ENCODE results near the gene ARHGEF17. TPM values are rescaled to one million over a fixed set of nuclear protein-coding genes. Genes with fewer than 3 reads are reported as not detected.

The ARHGEF17 gene
- total and polyA plus RNA-seq, 2 of the 13 experiments (the other 11 are each of a cell fraction or from before 2014, with no cell fraction given), result 10.7 to 28.8 TPM

DNA sequence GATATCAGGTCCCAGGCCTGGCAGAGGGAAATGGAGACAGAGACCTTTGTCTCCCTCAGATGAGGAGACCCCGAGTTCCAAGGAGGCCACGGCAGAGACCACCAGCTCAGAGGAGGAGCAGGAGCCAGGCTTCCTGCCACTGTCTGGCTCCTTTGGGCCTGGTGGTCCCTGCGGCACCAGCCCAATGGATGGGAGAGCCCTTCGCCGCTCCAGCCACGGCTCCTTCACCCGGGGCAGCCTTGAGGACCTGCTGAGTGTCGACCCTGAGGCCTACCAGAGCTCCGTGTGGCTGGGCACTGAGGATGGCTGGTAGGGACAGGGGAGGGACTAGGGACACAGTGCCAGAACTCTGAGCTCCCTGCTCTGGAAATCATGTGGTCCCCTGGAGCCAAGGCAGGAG, 55.1 kb downstream of the ARHGEF17 start:
- no peak overlapping the region for H2AFZ ChIP-seq (ENCODE audit: low read length)
- peaks cover 28 to 49% of the 10 kb centered on the region in 2 experiments; a peak in 4 of 5 replicates for H3K36me3 ChIP-seq (replicated peaks in 1 of 2; ENCODE audit: control insufficient read depth in 1 of 2, insufficient read depth in 2 of 2, low read length in 2 of 2)
- no peak for DNase-seq (ENCODE audit: low spot score)
- H3K4me2 ChIP-seq (ENCODE audit: low read depth, low read length), result no peak overlapping the region
- H3K4me3 ChIP-seq (replicated peaks in 1 of 3; ENCODE audit: insufficient read depth in 1 of 3, low read depth in 2 of 3, low read length in 3 of 3), result no peak overlapping the region
- no peaks in the 10 kb centered on the region for H3K79me2 ChIP-seq (ENCODE audit: insufficient read depth, low read length)
- H3K9ac ChIP-seq (ENCODE audit: insufficient read depth, low read depth, low read length), result no peak overlapping the region
- BruUV-seq (replicated peaks), result no TSS peak
- no peaks in the 10 kb centered on the region for H4K20me1 ChIP-seq (ENCODE audit: insufficient read depth, low read length)
- TF ChIP-seq ZFP36L2 (CRISPR knock-in tag; IDR thresholded peaks at IDR 0.05) (no peak), ZNF883 (CRISPR knock-in tag; IDR thresholded peaks at IDR 0.05; ENCODE audit: not compliant biosample characterization) (no peak), ZNF557 (CRISPR knock-in tag; IDR thresholded peaks at IDR 0.05) (no peak), JUND (CRISPR knock-in tag; IDR thresholded peaks at IDR 0.05) (no peak), ZNF546 (CRISPR knock-in tag; conservative IDR thresholded peaks at IDR 0.05) (no peak), POLR2G (IDR thresholded peaks at IDR 0.05; ENCODE audit: low read depth, low read length) (no peak), ATRX (CRISPR knock-in tag; IDR thresholded peaks at IDR 0.05; ENCODE audit: borderline replicate concordance) (no peak), HOXA7 (CRISPR knock-in tag; IDR thresholded peaks at IDR 0.05) (no peak), NR3C1 (CRISPR knock-in tag; IDR thresholded peaks at IDR 0.05) (no peak), GATA4 (IDR thresholded peaks at IDR 0.05; ENCODE audit: borderline replicate concordance, low read depth) (no peak)
- TF ChIP-seq, protein P1, sequence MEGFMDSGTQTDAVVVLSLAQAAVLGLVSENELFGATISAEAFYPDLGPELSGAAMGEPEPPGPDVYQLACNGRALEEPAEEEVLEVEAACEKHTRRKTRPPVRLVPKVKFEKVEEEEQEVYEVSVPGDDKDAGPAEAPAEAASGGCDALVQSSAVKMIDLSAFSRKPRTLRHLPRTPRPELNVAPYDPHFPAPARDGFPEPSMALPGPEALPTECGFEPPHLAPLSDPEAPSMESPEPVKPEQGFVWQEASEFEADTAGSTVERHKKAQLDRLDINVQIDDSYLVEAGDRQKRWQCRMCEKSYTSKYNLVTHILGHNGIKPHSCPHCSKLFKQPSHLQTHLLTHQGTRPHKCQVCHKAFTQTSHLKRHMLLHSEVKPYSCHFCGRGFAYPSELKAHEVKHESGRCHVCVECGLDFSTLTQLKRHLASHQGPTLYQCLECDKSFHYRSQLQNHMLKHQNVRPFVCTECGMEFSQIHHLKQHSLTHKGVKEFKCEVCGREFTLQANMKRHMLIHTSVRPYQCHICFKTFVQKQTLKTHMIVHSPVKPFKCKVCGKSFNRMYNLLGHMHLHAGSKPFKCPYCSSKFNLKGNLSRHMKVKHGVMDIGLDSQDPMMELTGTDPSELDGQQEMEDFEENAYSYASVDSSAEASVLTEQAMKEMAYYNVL (CRISPR knock-in tag; IDR thresholded peaks at IDR 0.05; ENCODE audit: borderline replicate concordance), result no peak
- TF ChIP-seq, protein P2, sequence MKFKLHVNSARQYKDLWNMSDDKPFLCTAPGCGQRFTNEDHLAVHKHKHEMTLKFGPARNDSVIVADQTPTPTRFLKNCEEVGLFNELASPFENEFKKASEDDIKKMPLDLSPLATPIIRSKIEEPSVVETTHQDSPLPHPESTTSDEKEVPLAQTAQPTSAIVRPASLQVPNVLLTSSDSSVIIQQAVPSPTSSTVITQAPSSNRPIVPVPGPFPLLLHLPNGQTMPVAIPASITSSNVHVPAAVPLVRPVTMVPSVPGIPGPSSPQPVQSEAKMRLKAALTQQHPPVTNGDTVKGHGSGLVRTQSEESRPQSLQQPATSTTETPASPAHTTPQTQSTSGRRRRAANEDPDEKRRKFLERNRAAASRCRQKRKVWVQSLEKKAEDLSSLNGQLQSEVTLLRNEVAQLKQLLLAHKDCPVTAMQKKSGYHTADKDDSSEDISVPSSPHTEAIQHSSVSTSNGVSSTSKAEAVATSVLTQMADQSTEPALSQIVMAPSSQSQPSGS (CRISPR knock-in tag; IDR thresholded peaks at IDR 0.05), result no peak
- TF ChIP-seq, protein P3, sequence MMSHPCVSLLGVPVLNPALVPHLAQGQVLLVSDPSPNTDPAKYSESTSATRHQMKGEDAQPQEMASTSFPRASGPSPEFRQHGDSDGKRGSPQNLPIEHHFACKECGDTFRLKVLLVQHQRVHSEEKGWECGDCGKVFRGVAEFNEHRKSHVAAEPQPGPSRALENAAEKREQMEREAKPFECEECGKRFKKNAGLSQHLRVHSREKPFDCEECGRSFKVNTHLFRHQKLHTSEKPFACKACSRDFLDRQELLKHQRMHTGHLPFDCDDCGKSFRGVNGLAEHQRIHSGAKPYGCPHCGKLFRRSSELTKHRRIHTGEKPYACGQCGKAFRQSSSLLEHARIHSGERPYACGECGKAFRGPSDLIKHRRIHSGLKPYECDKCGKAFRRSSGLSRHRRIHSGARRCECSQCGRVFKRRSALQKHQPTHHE (CRISPR knock-in tag; IDR thresholded peaks at IDR 0.05; ENCODE audit: borderline replicate concordance), result no peak
- TF ChIP-seq, protein P4, sequence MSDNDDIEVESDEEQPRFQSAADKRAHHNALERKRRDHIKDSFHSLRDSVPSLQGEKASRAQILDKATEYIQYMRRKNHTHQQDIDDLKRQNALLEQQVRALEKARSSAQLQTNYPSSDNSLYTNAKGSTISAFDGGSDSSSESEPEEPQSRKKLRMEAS (IDR thresholded peaks at IDR 0.05), result no peak
- TF ChIP-seq, protein P5, sequence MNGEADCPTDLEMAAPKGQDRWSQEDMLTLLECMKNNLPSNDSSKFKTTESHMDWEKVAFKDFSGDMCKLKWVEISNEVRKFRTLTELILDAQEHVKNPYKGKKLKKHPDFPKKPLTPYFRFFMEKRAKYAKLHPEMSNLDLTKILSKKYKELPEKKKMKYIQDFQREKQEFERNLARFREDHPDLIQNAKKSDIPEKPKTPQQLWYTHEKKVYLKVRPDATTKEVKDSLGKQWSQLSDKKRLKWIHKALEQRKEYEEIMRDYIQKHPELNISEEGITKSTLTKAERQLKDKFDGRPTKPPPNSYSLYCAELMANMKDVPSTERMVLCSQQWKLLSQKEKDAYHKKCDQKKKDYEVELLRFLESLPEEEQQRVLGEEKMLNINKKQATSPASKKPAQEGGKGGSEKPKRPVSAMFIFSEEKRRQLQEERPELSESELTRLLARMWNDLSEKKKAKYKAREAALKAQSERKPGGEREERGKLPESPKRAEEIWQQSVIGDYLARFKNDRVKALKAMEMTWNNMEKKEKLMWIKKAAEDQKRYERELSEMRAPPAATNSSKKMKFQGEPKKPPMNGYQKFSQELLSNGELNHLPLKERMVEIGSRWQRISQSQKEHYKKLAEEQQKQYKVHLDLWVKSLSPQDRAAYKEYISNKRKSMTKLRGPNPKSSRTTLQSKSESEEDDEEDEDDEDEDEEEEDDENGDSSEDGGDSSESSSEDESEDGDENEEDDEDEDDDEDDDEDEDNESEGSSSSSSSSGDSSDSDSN (CRISPR knock-in tag; IDR thresholded peaks at IDR 0.05), result no peak
- no peaks in the 10 kb centered on the region for H3K9me3 ChIP-seq (ENCODE audit: low read length)
- WGBS (ENCODE audit: low lambda C conversion rate), result no CpG with 5 or more reads among the region's 9 CpGs
- in situ Hi-C loops (cut with HindIII; ENCODE audit: extremely low pct_ligation_motif_present, low pct_unique_long_range_greater_than_20kb), result no loop called here
- H3K27me3 ChIP-seq (ENCODE audit: control insufficient read depth in 1 of 2, insufficient read depth in 2 of 2, low read length in 2 of 2), result no peaks in the 10 kb centered on the region
- H3K27ac ChIP-seq (ENCODE audit: extremely low read length, insufficient read depth, low read length), result no peak overlapping the region
- POLR2A ChIA-PET, result no interaction called here
- H3K4me1 ChIP-seq (ENCODE audit: insufficient read depth, low read length), result no peaks in the 10 kb centered on the region
- CTCF ChIA-PET (ENCODE audit: low intra/inter-chr PET ratio, low total read pairs), result no interaction called here
- intact Hi-C loops (cut with micrococcal nuclease; ENCODE audit: unreplicated experiment), result no loop called here
- FAIRE-seq, result no peak
- ATAC-seq, result no peak

All from HepG2 (cell line).